SHP77 (cell line): ENCODE measurements around the gene RNF26.

Experiments
- DNase-seq, 2 experiments: peaks; one replicate each; lab custom pipeline; 2025; lab: John Stamatoyannopoulos, UW

RNF26 gene

DNA sequence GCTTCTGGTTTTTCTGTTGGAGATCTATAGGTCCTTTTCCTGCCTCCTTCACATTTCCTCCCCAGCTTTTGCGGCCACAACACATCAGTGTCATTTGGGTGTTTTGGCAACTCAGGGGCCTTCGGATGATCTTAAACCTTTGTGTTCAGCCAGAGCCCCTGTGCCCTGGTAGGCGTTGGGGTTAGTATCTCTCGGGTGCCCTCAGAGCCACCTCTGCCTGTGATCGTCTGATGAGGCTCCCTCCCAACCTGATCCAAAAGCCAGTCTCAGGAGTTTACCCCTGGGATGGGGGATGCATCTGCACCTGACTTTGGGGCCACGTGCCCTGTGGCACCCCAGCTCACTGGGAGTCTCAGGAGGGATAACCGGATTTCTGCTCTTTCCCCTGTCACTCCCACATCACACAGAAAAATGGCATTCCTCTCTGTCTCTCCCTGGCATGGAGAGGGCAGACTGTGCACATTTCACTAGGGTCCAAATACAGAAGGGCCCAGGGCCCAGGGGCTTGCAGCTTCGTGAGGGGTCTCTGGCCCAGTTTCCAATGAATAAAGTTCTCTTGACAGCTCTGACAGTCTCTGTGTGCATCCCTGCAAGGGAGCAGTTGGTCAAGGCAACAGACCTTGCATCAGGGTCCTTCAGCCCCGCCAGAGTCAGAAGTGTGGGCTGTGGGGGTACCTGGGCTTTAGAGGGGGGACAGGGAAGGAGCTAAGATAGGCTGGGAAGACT, 2.6 kb downstream of the RNF26 start:
- DNase-seq, result no peak

DNA sequence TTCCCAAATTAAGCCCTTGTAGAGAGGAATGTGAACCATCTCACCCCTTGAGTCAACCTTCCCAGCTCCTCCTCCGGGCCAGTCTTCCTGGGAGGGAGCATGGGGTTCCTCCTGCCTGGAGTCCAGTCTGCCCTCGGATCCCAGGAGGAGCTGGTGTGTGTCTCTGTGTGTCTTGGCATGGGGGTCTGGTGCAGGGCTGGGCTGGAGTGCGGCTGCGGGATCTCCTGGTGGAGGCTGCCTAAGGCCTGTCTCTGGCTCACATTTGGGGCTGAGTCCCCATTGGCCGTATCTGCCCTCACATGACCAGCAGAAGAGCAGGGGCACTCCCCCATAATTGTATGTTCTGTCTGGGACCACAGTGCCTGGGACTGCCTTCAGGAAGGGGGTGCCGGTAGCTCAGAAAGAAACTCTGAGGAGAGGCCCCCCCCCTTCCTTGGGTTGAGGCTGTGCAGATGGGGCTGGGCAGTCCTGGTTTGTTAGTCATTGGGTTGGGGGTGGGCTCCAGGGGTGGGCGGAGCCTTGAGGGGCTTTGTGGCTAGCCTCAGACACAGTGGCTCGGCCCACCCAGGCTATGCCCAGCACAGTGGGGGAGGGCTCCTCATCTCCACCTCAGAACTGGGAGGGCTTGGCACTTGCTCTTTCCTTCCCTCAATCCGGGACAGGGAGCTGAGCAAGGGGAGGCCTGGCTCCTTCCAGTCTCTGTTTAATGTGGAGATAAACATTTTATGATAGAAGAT, 3.4 kb downstream of the RNF26 start:
- no peak for DNase-seq

DNA sequence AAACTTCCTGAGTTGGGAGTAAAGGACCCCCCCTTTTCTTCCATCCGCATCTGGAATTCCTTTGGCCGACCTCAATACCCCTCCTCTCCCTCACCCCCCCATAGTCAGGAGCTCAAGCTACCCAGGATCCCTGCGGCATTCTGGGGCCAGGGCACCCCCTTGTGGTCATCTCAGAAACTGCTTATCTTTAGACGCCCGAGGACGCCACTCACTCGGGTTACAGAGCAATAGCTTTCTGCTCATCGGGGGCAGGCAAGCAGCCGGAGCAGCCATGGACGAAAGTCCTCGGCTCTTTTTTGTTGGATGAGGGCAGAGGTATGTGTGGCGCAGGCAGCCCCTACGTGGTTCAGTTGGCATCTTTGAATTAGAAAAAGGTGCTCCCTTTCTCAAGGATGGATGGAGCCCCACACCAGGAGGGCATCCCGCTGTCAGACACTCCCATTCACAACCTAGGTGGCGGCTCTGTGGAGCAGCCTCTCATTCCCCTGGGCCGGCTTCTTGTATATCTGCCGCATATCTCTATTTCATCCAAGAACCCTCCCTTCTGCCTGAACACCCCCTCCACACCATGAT, 4.1 kb downstream of the RNF26 start:
- peak; percentile 44 to 58 for DNase-seq

DNA sequence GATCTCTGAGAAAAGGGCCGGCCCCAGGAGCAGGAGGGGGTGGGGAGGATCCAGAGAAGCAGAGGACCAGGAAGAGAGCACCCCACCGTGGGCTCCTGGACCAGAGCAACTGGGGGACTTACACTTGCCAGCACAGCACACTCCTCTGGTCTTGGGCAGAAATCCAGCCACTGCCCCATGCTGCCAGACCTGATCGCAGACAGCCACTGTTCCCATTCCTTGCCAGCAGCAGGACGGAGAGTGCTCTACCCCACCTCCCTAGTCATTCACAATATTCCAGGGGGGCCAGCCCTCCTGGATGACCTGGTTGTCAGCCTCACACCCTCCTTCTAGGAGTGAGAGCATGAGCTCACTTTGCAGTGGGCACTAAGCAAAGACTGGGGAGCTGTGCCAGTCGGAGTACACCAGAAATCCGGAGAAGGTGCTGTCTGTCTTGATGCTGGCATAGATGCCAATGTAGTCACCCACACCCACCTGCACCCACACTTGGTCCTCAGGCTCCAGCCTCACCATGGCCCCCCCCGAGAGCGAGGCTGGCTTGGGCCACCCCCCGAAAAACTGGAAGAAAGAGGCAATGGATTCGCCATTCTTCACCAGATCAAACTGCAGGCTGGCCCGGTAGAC, 4.8 kb downstream of the RNF26 start:
- DNase-seq, result no peak

DNA sequence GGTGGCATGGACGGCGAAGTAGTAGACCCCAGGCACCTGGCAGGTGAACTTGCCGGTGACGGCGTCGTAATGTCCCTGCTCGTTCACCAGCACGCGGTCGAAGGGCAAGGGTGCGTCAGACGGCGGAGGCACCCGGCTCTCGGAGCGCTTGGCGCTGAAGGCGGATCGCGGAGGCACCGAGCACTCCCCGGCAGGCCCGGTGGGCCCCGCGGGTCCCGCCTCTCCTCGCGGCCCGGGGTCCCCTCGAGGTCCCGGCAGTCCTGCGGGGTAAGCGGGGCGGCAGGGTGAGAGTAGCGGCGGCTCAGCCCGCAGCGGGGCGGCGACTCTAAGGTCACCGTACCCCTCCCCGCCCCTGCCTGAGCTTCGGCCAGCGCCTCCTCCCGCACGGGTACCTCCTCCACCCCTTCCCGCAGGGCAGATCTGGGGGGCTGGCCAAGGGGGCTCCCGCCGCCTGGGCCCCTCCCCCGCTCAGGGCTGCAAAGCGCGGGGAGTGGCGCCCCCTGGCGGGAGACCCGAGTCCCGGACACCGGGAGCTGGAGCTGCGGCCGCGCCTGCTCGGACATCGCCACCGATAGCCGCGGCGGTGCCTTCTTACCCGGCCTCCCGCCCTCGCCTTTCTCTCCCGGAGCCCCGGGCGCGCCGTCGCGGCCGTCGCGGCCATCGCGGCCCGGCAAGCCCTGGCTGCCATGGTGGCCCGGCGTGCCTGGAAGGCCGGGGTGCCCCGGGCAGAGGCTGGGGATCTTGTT, 5.4 kb downstream of the RNF26 start:
- peak in 1 of 2 experiments; percentile 40 for DNase-seq

DNA sequence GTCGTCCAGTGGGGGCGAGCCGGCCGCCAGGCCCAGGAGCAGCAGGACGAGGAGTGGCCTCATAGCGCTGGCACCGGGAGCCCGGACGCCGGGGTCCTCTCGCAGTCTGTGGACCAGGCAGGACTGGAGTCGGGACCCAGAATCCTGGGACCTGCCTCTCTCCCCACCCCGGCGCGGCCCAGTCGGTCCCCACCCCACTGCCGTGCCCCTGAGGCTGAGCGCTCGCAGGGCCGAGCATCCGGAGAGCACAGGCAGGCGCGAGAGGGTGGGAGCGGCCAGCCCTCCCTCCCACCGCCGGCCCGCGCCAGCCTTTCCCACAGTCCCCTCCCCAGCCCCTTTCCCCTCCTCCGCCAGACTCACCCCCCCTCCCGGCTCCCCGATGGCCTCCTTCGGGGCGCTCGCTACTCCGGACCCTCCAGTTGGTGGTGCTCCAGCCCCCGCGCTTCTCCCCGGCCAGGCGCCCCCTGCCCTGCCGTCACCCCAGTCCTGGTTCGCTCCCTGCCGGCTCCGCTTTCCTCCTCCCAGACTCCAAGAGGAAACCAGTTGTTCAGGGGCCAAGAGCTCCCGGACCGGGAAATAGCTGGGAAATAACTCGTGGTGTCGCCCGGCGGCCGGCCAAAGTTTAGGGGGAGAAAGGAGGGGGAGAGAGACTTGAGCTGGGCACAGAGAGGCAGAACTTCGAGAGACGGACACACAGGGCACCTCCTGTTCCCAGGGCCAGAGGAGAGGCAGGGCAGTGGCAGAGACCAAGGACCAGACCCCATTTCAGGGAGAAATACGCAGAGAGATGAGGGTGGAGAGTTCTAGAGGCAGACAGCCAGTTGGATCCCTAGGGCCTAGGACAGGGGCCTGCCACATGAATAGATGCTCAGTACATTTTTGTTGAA, 6.3 kb downstream of the RNF26 start, which contains the start of gene C1QTNF5:
Gene C1QTNF5 (minus strand): TSS at position 549 of the 887 bp plus-strand sequence. CDS start 486 bp downstream, at position 63.
- DNase-seq, result no peak

DNA sequence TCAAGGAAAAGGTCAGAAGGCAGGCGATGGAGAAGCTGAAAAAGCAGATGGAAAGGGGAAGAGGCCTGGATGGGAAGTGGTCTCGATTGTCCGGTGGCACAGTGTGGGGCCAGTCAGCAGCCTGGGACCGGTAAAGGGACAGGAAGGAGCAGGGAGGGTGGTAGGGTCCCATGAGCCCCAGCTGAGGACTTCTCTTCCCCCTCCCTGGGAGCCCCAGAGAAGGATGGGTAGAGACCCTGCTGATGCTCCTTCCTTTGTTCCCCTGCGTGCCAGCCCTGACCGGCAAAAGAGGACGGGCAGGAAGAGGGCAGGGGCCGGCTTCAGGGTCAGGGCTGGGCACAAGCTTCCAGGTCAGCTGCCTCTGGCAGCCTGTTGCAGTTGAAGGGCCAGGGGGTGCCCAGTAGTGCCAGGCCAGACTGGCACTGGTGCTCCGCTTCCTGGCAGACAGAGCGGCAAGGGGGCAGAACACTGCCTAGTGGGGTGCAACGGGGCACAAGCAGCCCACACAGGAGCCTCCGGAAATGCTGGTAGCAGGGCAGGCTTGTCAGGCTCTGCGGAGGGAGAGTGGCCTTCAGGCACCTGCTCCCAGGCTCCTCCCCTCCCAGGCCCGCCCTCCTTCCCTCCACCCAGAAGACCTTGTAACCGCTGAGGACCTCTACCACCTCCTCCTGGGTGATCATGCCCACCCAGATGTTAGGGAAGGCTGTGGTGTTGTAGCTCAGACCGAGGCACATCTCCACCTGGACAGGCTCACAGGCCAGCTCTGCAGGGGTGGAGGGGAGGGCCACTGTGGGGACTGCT, 7.1 kb downstream of the RNF26 start:
- DNase-seq, result no peak

DNA sequence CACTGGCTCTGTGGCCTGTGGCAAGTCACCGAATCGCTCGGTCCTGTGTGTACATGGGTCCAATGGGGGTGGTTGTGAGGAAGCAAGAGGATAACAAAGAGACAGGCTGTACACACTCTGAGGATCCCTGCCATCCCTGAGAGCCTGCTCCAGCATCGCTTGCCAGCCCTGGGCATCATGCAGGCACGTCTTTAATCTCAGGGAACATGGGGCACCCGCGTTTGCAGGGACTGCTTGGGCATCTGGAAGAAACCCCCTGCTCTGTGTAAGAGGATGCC, 7.6 kb downstream of the RNF26 start:
- no peak for DNase-seq

DNA sequence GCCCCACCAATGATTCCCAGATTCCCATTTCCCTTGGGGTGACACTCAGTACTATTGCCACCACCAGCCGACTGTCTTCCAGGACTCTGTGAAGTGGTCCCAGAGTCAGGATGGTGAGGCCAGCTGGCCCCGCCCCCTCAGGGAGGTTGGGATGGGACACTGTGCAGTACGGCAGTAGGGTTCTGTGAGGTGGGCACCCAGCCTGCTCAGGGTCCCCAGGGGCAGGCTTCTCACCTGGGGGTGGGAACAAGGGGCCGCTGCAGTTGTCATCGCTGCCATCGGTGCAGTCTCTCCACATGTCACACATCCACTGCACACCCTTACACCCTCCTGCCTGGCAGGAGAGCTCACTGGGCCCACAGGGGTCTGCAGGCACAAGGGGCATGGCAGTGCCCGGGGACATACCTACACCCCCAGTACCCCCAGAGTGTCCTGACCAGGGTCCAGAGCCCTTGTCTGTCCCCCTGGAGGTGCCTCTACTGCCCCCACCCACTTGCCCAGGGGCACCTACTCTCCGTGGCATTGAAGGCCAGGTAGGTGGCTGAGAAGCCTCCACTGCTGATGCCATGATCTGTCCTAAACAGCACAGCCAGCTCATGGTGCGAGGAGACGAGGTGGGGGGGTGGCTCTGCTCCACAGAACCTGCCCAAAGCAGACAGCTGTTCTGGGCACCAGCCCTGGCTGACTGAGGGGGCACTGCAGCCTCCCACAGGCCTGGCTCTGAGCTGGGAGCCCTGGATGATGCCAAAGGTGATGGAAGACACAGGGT, 8.2 kb downstream of the RNF26 start:
- no peak for DNase-seq

DNA sequence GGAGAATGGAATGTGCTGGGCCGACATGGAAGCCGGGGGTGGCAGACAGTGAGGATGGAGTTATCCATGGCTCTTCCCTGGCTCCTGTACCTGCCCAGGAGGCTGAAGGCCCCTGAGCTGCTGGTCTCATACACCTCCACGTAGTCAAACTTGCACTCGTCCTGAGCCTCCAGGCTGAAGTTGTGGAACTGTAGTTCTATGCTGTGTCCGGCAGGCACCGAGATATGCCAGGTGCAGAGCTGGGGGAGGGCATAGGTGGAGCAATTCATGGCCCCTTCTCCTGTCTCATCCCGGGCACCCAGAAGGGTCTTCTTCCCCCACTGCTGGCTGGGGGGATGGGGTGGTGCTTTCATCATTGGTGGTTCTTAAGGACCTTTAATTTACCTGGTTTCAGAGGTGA, 9.4 kb downstream of the RNF26 start:
- DNase-seq, result no peak

DNA sequence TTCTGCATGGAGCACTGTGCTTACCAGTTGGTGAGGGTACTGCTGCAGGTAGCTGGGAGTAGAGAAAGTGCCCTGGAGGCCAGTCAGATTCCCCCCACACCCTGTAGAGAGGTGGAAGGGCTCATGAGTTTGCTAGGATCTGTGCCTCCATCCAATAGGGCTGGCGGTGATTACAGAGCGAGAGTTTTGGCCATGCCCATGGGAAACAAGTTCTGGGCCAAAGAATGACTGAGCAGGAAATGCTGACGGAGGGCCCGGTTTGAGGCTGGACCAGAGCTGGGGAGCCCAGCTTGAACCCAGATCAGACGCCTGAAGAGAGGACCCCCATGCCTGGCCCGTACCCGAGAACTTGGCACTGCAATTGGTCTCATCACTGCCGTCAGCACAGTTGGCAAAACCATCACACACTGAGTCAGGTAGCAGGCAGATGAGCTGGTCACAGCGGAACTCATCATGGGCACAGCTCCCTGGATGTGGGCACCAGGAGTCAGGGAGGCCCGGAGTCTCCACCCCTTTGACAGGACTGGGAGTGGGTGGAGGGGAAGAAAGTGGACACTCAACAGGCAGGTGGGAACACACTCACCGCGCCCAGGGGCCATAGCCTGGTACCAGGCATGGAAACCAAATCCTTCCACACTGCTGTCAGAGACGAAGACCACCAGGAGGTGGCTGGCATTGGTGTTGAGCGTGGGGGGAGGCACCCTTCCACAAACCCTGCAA, 10.1 kb downstream of the RNF26 start:
- DNase-seq, result no peak

DNA sequence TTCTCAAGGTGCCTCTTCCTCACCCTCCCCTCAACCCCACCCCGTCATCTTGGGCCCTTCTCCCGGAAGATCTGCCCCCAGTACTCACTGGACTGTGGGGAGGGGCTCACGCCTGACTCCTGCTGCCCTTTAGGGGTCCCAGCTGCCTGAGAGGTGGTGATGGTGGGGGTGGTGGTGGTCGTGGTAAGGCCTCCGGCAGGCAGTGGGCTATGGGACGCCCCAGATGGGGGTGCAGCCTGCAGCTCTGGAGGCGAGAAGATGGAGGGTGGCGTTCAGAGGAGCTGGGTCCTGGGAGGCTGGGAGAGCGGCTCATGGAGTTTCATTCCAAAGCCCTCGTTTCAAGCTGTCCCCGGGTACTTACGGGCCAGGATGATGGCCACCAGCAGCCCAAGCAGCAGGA, 11.4 kb downstream of the RNF26 start:
- no peak for DNase-seq

DNA sequence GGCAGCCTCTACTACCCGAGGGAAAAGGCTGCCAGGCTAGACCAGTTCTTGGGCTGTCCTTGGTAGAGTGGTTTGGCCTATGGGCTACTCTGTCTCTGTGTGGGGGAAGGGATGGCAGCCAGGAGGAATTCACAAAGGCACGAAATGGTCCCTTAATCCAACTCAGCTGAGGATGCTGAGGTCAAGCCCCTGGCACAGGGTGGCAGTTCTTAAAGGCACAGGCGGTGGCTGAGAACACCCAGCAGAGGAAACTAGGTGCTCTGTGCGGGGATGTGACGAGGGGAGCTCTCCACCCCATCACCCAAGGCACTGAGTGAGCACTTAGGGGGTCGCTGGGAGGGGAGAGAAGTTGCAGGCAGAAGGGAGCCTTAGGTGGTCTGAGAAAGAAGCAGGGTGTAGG, 12.3 kb downstream of the RNF26 start, which contains the start of gene MFRP:
Gene MFRP (minus strand): TSS at position 101 of the 400 bp plus-strand sequence. CDS start 192 bp downstream, outside the sequence.
- no peak for DNase-seq

DNA sequence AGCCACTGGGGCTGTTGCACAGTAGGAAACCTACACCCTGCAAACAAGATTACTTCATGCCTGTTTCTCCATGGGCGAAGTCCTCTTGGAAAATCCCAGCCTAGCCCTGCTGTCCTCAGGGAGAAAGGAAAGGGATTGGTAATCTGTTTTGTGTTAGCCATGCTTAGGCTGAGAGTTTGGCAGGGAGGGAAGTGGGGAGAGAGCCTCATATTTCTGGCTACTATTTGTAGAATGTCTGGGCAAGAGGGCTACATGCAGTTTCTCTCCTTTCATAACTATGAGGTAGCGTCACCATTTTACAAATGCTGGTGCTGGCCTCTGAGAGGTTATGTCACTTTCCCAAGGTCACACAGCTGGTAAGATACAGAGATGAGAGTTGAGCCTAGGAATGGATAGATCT, 12.9 kb downstream of the RNF26 start:
- no peak for DNase-seq

DNA sequence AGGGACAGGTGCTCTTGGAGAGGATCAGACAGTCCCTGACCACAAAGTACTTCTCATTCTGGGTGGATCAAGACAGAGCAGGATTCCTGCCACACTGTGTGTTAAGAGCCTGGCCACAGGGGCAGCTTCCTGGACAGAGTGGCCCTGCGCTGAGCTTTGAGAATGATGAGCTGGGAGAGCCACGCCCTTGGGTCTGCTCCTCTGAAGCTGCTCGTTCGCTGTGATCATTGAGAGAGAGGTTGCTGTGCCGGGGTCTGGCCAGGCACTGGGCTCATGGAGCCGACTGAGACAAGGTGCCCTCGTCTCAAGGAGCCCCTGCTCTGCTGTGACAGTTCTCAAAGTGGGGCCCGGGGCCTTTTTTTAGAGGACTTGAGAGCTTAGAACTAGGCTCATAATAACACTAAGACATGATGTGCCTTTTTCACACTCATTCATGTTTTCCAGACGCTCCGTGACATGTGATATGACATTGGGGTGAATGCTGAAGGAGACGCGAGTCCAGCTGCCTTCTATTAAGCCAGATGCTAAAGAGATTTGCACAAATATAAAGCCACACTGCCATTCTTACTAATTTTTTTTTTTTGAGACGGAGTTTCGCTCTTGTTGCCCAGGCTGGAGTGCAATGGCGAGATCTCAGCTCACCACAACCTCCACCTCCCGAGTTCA, 13.7 kb downstream of the RNF26 start:
- no peak for DNase-seq

DNA sequence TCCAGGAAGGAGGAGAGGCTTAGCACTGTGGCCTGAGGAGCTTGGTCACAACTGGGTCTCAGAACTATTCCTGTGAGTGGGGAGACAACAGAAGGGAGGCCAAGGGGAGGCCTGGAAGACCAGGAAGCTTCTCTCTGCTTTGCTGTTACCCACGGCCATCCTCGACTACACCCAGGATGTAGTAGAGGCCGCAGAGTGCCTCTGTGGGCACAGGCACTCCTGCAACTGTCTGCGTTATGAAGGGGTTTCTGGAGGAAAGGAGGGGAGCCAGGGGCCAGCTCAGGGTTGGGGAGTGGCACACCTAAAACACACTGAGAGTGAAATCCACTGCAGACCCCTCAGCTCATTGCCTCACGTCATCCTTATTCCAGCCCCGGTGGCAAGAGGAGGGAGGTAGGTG, 16.0 kb downstream of the RNF26 start:
- no peak for DNase-seq

DNA sequence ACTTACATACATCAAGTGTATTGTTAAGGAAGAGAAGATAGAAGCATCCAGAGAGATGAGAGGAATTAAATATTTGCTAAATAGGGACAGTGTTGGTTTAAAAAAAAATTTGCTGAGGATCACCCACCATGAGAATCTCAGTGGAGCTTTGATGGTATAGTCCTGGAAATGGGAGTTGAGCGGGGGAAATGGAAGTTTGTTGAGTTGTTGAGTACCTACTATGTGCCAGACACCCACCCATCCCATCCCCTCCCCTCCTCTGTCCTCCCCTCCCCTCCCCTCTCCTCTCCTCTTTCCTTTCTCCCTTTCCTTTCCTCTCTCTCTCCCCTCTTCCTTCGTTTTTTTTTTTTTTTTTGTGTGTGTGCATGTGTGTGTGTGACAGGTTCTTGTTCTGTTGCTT, 16.9 kb downstream of the RNF26 start:
- DNase-seq, result no peak

DNA sequence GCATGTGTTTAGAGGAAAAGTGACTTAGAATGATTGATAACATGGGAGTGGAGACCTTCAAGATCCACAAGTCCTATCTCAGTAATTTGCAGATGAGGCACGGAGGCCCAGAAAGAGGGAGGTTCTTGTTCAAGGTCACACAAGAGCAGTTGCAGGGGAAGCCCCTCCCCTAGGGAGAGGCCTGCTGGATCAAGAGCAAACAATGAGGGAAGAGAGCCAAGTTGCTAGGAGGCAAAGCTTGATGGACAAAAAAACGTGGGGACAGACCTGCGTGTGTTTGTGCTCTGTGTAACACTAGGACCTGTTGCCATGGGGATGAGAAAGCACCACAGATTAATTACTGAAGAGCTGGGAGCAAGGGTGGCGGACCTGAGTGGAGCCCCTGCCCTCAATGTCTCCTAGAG, 18.5 kb downstream of the RNF26 start:
- peak; percentile 88 to 89 for DNase-seq
